Stromal cell of bone marrow (primary cell): Measurements from ENCODE around the gene SELENOT.
"Not testable (repeated sequence)": the region's sequence is repeated elsewhere in the genome, so short reads cannot be mapped to it uniquely, and the experiment has no call there.

ENCODE experiments used
- DNase-seq: peaks from one replicate; pipeline ENCODE4 v3.0.0-alpha.2; 2012; ENCODE audit warnings: low read depth

Gene SELENOT

DNA sequence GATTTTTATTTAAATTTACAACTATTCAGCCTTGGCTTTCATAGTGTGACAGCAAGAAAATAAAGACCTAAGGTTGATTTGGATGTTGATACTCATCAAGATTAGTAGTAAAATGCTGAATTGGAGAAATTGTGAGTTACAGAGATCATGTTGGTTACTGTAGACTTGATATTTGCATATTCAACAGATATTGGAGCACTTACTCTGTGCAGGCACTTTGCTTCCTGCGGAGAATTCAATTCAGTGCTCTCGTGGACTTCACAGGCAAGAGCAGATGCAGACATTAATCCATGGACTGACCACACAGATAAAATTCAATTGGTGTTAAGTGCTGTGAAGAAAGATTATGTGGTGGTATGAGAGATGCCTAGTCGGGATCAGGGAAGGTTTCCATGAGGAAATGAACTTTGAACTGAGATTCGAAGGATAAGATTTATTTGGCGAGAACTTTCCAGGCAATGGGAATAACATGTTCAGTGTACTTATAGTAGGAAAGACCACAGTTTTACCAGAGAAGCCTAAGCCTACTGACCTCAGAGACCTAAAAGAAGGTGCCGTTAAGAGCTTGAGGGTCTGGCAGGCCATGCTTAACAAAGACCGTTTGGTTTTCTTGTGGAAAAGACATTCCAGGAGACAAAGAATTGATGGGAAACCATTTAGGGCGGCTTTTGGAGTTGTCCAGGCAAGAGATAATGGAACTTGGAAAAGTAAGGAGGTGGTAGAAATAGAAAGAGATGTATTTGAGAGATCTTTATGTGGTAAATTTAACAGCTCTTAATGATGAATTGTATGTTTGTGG is 4.3 kb downstream of the SELENOT start:
- no peak for DNase-seq

DNA sequence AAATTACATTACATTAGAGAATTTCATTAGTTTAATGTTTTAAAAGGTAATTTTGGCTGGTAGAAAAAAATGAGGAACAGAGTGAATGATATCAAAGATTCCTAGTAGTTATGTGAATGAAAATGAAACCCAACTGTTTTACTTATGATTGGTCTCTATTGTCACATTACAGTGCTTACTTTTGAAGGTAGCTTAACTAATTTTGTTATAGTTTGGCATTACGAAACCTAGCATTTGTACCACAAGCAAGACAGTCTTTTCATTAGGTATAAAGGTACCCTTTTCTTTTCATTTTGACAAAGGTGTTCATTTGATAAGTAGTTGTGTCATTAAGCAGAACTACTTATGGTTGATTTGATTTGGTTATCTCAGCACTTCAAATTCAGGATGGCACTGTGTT is 6.9 kb downstream of the SELENOT start:
- DNase-seq, result no peak

- DNase-seq, result no peak
Measured at GRCh38 chr3:150610785-150611184, 7.7 kb downstream of the SELENOT start.

DNA sequence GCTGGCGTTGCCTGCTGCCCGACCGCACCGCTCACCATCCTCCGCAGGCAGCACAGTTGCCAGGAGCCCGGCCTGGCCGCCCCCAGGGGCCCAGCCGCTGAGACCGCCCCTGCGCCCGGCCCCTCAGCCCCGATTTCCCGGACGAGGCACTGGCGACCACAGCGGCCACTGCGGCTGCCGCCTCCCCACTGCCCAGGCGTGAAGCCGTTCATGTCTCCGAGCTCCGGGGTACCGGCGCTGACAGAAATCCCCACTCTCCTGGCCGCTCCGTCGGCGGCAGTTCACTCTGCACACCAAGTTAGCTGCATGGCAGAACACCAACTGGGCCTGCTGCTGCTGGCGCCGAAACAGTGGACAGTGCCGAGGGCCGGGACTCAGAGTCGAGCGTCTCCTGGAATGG is 8.5 kb downstream of the SELENOT start:
- DNase-seq, result no peak

DNA sequence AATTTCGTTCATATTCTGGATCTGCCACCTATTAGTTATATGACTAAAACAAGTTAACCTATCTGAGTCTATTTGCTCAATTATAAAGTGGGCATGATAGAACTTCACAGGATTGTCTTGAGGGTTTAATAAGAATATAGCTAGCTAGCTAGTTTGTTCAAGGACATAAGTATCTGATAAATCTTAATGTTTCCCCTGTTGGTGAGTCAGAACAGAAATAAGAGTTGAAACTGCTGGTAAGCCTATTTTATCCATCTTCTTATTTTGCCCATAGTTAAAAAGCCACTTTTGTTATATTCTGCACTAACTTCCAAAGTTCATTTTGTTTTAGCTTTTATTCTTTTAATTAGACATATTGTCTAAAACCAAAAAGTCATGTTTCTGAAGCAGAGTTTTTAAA is 9.4 kb downstream of the SELENOT start:
- DNase-seq, result no peak

GRCh38 chr3:150613034-150613433 is 9.9 kb downstream of the SELENOT start:
- no peak for DNase-seq

- DNase-seq, result no peak
Measured at GRCh38 chr3:150613709-150614480, 10.8 kb downstream of the SELENOT start.

DNA sequence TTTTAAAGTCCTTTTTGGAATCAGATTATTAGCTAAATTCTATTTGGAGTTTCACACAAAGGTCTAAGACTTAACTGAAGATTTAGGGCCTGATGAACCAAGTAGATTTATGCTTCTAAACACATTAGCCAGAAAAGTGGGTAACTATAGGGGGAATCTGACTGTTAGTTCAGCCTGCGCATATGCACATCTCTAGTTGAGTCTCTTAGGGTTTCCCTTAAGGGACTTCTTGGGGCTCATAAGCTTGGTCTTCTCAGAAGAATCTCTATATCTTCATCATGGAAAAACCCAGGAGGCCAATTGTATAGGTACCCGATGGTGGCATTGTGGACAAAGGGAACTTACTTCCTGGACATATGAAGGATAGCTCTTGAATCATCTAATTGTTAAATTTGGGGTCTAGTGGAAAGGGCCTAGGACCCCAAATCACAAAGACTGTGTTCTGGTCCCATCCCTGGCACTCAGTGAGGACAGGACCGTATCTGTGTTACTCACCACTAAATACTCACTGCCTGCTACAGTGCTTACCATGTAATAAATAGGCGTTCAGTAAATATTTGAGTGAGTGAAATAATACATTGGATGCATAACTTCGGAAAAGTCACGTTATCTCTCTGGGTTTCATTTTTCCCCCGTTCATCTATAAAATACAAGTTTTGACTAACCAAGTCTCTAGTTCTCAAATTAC is 17.0 kb downstream of the SELENOT start:
- no peak for DNase-seq

GRCh38 chr3:150622955-150623354 is 19.8 kb downstream of the SELENOT start:
- not testable (repeated sequence) for DNase-seq

DNA sequence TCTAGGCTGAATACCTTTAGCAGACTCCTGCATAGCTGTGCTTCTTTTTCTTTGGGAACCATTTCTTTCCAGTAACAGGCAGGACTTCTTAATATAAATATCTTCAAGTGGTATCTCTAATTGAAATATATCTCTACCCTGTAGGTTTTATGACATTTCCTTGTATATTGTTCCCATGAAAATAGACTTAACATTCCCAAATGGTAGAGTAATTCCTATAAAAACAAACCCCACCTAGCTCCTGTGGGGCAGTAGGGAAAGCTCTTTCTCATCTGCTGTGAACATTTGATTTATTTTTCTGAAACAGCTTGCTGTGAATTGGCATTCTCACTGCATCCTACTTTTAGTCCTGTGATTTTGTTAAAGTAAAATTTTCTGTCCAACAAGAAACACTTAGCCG is 20.8 kb downstream of the SELENOT start:
- DNase-seq, result no peak

GRCh38 chr3:150626148-150626930 is 23.2 kb downstream of the SELENOT start:
- no peak for DNase-seq

DNA sequence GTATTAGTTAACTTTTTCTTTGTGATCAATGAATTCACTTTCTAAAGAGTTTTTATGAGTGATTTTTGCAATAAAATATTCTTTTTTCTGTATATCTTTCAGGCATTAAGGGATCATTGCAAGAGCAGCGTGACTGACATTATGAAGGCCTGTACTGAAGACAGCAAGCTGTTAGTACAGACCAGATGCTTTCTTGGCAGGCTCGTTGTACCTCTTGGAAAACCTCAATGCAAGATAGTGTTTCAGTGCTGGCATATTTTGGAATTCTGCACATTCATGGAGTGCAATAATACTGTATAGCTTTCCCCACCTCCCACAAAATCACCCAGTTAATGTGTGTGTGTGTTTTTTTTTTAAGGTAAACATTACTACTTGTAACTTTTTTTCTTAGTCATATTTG is 24.4 kb downstream of the SELENOT start:
- DNase-seq, result no peak

DNA sequence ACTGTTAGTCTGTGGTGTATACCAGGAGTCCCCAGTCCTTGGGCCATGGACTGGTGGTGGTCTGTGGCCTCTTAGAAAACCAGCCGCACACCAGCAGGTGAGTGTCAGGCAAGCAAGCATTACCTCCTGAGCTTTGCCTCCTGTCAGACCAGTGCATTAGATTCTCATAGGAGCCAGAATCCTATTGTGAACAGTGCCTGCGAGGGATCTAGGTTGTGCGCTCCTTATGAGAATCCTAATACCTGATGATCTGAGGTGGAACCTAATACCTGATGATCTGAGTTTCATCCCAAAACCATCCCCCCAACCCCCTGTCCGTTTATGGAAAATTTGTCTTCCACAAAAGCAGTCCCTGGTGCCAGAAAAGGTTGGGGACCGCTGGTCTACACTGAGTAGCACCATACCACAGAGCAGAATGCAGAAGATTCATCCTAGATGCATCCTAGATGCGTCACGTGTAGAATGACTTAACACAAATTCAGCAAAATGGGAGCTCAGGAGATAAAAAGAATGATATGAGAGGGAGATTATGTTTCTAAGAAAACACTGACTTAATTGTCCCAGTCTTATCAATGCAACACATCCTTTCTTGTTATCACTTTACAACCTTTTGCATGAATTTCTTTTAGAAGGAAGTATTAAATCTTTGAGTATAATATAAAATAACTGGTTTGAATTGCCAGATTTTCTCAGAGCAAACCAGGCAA is 28.5 kb downstream of the SELENOT start:
- DNase-seq, result no peak

- no peak for DNase-seq
Measured at GRCh38 chr3:150635076-150635475, 32.0 kb downstream of the SELENOT start.

GRCh38 chr3:150635526-150635925 is 32.4 kb downstream of the SELENOT start:
- DNase-seq, result no peak

GRCh38 chr3:150636258-150636657 is 33.1 kb downstream of the SELENOT start:
- no peak for DNase-seq

- DNase-seq, result no peak
Measured at GRCh38 chr3:150639262-150639661, 36.1 kb downstream of the SELENOT start.

GRCh38 chr3:150640256-150640655 is 37.1 kb downstream of the SELENOT start:
- DNase-seq, result no peak

DNA sequence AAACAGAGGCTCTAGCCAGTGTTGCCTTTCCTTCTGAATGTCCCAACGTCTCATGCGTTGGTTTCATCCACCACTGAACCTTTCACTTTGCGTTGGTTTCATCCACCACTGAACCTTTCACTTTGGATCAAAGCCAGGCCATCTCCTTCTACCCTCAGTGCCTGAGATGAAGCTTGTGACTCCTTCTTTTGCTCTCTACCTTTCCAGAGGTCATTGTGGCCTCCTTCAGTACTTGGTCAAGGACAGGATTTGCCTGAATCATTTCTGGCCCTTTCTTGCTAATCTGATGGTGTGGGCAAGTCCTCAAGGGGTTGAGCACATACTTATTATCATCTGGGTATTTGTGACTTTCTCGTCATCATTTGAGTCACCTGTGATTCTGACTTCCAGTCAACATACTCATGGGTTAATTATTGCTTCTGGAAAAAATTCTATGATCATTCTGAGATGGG is 50.0 kb downstream of the SELENOT start:
- no peak for DNase-seq

- DNase-seq, result no peak
Measured at GRCh38 chr3:150656316-150656715, 53.2 kb downstream of the SELENOT start.
